HepG2 (cell line): ENCODE data around the gene SREK1.

ENCODE experiments used
- CTCF ChIP-seq: sonication (generic); formaldehyde crosslinking; IDR thresholded peaks from 2 replicates; pipeline ENCODE4 v1.5.0; 2020; ENCODE audit warnings: mild to moderate bottlenecking, missing genetic modification reagents, moderate library complexity
- ETV6 ChIP-seq: sonication (generic); formaldehyde crosslinking; conservative IDR thresholded peaks from 2 replicates; pipeline ENCODE4 v1.4.0; 2020; ENCODE audit warnings: missing genetic modification reagents
- ZC3H4 ChIP-seq: sonication (generic); formaldehyde crosslinking; IDR thresholded peaks from 2 replicates; pipeline ENCODE4 v1.4.0; 2020; ENCODE audit warnings: missing genetic modification reagents, borderline replicate concordance
- ZNF839 ChIP-seq: sonication (generic); formaldehyde crosslinking; IDR thresholded peaks from 2 replicates; pipeline ENCODE4 v1.4.0; 2020; ENCODE audit warnings: missing genetic modification reagents, mild to moderate bottlenecking, borderline replicate concordance
- TF ChIP-seq, protein P1 (sequence below): sonication (generic); formaldehyde crosslinking; IDR thresholded peaks from 2 replicates; pipeline ENCODE4 v1.5.0; 2020; ENCODE audit warnings: missing genetic modification reagents

DNA sequence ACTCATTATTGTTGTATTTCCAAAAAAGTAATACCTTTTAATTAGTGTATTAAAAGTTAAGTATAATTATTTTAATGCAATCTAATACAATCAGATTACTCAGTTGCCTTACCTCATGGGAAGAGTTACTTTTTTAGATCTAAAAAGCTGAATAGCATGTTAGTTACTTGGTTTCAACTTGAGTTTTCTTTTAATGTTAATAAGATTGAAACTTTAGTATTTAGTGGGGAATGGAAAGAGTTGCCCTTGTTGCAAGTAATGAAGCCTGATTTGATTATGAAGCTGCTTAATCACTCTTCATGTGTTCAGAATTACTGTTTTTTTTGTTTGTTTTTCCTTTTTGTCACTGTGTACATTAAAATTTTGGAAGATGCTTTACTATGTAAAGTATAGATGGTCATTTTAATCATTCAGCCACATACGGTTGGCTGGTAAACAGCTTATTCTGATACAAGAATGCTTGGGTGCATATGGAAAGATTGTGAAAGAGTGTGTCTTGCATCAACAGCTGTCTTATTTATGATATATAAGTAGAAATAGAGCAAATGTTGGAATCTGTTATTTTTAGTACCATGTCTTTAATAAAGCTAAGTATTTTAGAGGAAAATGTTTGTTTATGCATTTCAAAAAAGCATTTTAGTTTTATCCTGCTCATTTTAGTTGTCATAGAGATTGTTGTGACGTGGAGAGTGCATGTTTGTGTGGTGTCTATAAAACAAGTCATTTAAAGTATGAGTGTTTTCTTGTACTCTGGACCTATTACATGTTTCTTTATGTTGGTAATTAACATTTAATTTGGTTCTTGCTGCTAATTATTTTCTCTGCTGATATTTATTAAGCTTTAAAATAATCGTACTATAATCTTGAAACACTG lies 36.4 kb downstream of the SREK1 start:
- no peak for TF ChIP-seq ZC3H4 (CRISPR knock-in tag)
- no peak for TF ChIP-seq CTCF
- no peak for TF ChIP-seq ZNF839 (CRISPR knock-in tag)
- TF ChIP-seq, protein P1, sequence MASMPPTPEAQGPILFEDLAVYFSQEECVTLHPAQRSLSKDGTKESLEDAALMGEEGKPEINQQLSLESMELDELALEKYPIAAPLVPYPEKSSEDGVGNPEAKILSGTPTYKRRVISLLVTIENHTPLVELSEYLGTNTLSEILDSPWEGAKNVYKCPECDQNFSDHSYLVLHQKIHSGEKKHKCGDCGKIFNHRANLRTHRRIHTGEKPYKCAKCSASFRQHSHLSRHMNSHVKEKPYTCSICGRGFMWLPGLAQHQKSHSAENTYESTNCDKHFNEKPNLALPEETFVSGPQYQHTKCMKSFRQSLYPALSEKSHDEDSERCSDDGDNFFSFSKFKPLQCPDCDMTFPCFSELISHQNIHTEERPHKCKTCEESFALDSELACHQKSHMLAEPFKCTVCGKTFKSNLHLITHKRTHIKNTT (CRISPR knock-in tag): no peak
- no peak for TF ChIP-seq ETV6 (CRISPR knock-in tag)
